Measurements from ENCODE around the gene DPYSL5.

The DPYSL5 gene

GRCh38 chr2:26899500-26900164, 51.7 kb downstream of the DPYSL5 start:
- H3K36me3 ChIP-seq (ENCODE audit: insufficient read depth, low read length) = no peaks in the 10 kb centered on the region
- H3K27me3 ChIP-seq (ENCODE audit: insufficient read depth, low read length, poor library complexity) = peaks cover 4% of the 10 kb centered on the region

GRCh38 chr2:26900831-26901321, 52.9 kb downstream of the DPYSL5 start:
- Histone ChIP-seq H3K79me2 (ENCODE audit: insufficient read depth, low read length) (no peaks in the 10 kb centered on the region), H3K36me3 (ENCODE audit: insufficient read depth, low read length) (no peaks in the 10 kb centered on the region), H4K20me1 (ENCODE audit: insufficient read depth, low read length) (no peaks in the 10 kb centered on the region; the same call in 1 of the 2 replicates), H3K4me2 (ENCODE audit: insufficient read depth, low read length) (no peak overlapping the region), H3K9ac (ENCODE audit: low read depth, low read length) (no peak overlapping the region), H3K4me1 (ENCODE audit: insufficient read depth, low read length) (no peaks in the 10 kb centered on the region), H3K4me3 (ENCODE audit: low read depth in 1 of 2, low read length in 2 of 2) (no peak overlapping the region), H3K27me3 (ENCODE audit: insufficient read depth, low read length, poor library complexity) (peaks cover 4% of the 10 kb centered on the region), H3K27ac (ENCODE audit: low read length) (no peak overlapping the region), H2AFZ (ENCODE audit: low read depth, low read length) (no peak overlapping the region), H3K9me3 (ENCODE audit: insufficient read depth, low read length, severe bottlenecking) (no peaks in the 10 kb centered on the region)
- TF ChIP-seq EZH2 (IDR thresholded peaks at IDR 0.05; ENCODE audit: borderline replicate concordance, low read depth, low read length, severe bottlenecking) (no peak), CTCF (IDR thresholded peaks at IDR 0.05; ENCODE audit: borderline replicate concordance, extremely low read depth, low read length, poor library complexity, severe bottlenecking) (no peak)
- no peak for ATAC-seq (ENCODE audit: insufficient read depth, low read depth)
- DNase-seq = no peak

More at GRCh38 chr2:26899500-26900164, 51.7 kb downstream of the DPYSL5 start:
- Histone ChIP-seq H3K9ac (ENCODE audit: low read depth, low read length) (no peak overlapping the region), H3K79me2 (ENCODE audit: insufficient read depth, low read length) (no peaks in the 10 kb centered on the region), H3K4me1 (ENCODE audit: insufficient read depth, low read length) (no peaks in the 10 kb centered on the region), H3K4me2 (ENCODE audit: insufficient read depth, low read length) (no peak overlapping the region), H3K27ac (ENCODE audit: low read length) (no peak overlapping the region), H3K4me3 (ENCODE audit: low read depth in 1 of 2, low read length in 2 of 2) (no peak overlapping the region), H2AFZ (ENCODE audit: low read depth, low read length) (no peak overlapping the region), H3K9me3 (ENCODE audit: insufficient read depth, low read length, severe bottlenecking) (no peaks in the 10 kb centered on the region), H4K20me1 (ENCODE audit: insufficient read depth, low read length) (no peaks in the 10 kb centered on the region; the same call in 1 of the 2 replicates)
- DNase-seq (no peak), ATAC-seq (ENCODE audit: insufficient read depth, low read depth) (no peak)
- no peak for TF ChIP-seq EZH2 (IDR thresholded peaks at IDR 0.05; ENCODE audit: borderline replicate concordance, low read depth, low read length, severe bottlenecking)
- no peak for TF ChIP-seq CTCF (IDR thresholded peaks at IDR 0.05; ENCODE audit: borderline replicate concordance, extremely low read depth, low read length, poor library complexity, severe bottlenecking)

DNA sequence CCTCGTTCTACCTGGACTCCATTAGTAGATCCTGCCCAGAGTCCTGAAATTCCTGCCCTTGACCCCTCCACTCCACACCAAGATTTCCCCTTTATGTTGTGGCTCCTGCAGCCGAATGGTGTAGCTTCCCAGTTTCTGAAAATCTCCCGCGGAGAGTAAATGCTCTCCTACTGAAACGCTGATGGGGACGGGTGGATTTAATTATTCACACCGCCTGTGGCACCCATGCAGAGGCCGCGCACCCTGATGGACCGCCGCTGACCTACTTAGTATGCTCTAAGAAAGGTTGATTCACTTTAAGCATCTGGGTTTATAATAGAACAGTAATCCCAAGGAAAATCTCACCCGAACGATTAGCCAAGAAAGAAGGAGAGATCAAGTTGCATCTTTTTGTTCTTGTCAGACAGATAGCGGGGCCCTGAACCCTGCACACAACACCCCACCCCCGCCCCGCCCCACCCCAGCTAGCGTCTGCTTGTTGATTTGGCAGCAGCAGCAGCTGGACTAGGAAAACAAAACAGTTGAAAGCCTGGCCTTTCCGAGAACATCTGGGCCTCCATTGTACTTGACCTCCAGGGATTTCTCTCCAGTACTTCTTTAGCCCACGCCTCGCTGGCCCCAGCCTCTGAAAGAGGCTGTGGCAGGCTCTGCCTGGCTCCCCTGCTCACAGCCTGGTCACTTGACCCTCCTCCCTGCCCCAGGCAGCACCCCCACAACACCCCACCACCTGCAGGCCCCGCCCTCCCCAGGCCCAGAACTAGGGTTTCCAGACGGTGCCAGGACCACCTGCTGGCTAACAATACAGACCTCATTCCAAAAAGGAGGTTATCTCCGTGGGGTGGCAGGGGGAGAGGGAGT, 53.6 kb downstream of the DPYSL5 start:
- H3K4me1 ChIP-seq (ENCODE audit: insufficient read depth, low read length) = no peaks in the 10 kb centered on the region

More for the DNA sequence above, 53.6 kb downstream of the DPYSL5 start:
- no peak for TF ChIP-seq CTCF (IDR thresholded peaks at IDR 0.05; ENCODE audit: borderline replicate concordance, extremely low read depth, low read length, poor library complexity, severe bottlenecking)
- TF ChIP-seq EZH2 (IDR thresholded peaks at IDR 0.05; ENCODE audit: borderline replicate concordance, low read depth, low read length, severe bottlenecking) = no peak
- DNase-seq (no peak), ATAC-seq (ENCODE audit: insufficient read depth, low read depth) (no peak)
- Histone ChIP-seq H4K20me1 (ENCODE audit: insufficient read depth, low read length) (no peaks in the 10 kb centered on the region; the same call in 1 of the 2 replicates), H2AFZ (ENCODE audit: low read depth, low read length) (no peak overlapping the region), H3K36me3 (ENCODE audit: insufficient read depth, low read length) (no peaks in the 10 kb centered on the region), H3K9me3 (ENCODE audit: insufficient read depth, low read length, severe bottlenecking) (no peaks in the 10 kb centered on the region), H3K4me2 (ENCODE audit: insufficient read depth, low read length) (no peak overlapping the region), H3K4me3 (ENCODE audit: low read depth in 1 of 2, low read length in 2 of 2) (no peak overlapping the region), H3K79me2 (ENCODE audit: insufficient read depth, low read length) (no peaks in the 10 kb centered on the region), H3K27me3 (ENCODE audit: insufficient read depth, low read length, poor library complexity) (peaks cover 4% of the 10 kb centered on the region), H3K9ac (ENCODE audit: low read depth, low read length) (no peak overlapping the region), H3K27ac (ENCODE audit: low read length) (no peak overlapping the region)

Data from DND-41 (cell line).